PC-3 (cell line): Measurements from ENCODE around the gene ENDOV. TPM values are rescaled to one million over a fixed set of nuclear protein-coding genes. Genes with fewer than 3 reads are reported as not detected.

Experiments used
- ATAC-seq: fragments of 200-7000 bp; cut with Tn5 transposase; 2 replicates; pipeline ENCODE4 v1.9.1; 2020; ENCODE audit warnings: mild to moderate bottlenecking, moderate library complexity
- BruUV-seq: library from RNA; stranded (reverse); fragments of 400-500 nt; replicated peaks from 2 replicates; lab custom pipeline; 2021; lab: Mats Ljungman, UMichigan
- CTCF ChIA-PET: fragments of 300-600 bp; sonication (Branson Sonifier 250); formaldehyde crosslinking; loops from one replicate; lab custom pipeline; 2022; ENCODE audit warnings: antibody characterized with exemption; lab: Charles Lee
- POLR2A ChIA-PET: fragments of 300-600 bp; sonication (Branson Sonifier 250); formaldehyde crosslinking; loops from one replicate; lab custom pipeline; 2022; ENCODE audit warnings: antibody characterized with exemption; ENCODE audit not compliant: unreplicated experiment; lab: Charles Lee
- DNase-seq: peaks from one replicate; pipeline ENCODE4 v3.0.0-alpha.2; 2015
- H2AFZ ChIP-seq: fragments of 300-600 bp; sonication (generic); 2 replicates; pipeline ENCODE4 v1.6.0; 2016; ENCODE audit warnings: antibody characterized with exemption, low read length
- H3F3A ChIP-seq: fragments of 300-600 bp; sonication (generic); one replicate; pipeline ENCODE4 v1.6.0; 2017; ENCODE audit warnings: antibody characterized with exemption, low read length, control low read depth, mild to moderate bottlenecking; ENCODE audit not compliant: unreplicated experiment
- H3K27ac ChIP-seq: fragments of 300-600 bp; sonication (generic); 2 replicates; pipeline ENCODE4 v1.5.1; 2016; ENCODE audit warnings: mild to moderate bottlenecking, low read length
- H3K27me3 ChIP-seq: fragments of 300-600 bp; sonication (generic); 2 replicates; pipeline ENCODE4 v1.6.1; 2016; ENCODE audit warnings: low read length, mixed read lengths
- H3K36me3 ChIP-seq: fragments of 300-600 bp; sonication (generic); 2 replicates; pipeline ENCODE4 v1.6.1; 2016; ENCODE audit warnings: low read depth, mixed run types, low read length, mixed read lengths
- H3K4me1 ChIP-seq: fragments of 300-600 bp; sonication (generic); 2 replicates; pipeline ENCODE4 v1.5.1; 2016; ENCODE audit warnings: low read length; ENCODE audit not compliant: insufficient read depth
- H3K4me2 ChIP-seq: fragments of 300-600 bp; sonication (generic); 2 replicates; pipeline ENCODE4 v1.6.0; 2016; ENCODE audit warnings: low read length
- H3K4me3 ChIP-seq: fragments of 300-600 bp; sonication (generic); 2 replicates; pipeline ENCODE4 v1.5.1; 2016; ENCODE audit warnings: mild to moderate bottlenecking, low read length, mixed read lengths
- H3K79me2 ChIP-seq: fragments of 300-600 bp; sonication (generic); 2 replicates; pipeline ENCODE4 v1.6.1; 2017; ENCODE audit warnings: low read length, mixed read lengths
- H3K9ac ChIP-seq: fragments of 300-600 bp; sonication (generic); 2 replicates; pipeline ENCODE4 v1.6.0; 2016; ENCODE audit warnings: mild to moderate bottlenecking, low read length
- H3K9me2 ChIP-seq: fragments of 300-600 bp; sonication (generic); replicated peaks from 2 replicates; pipeline ENCODE4 v1.6.1; 2016; ENCODE audit warnings: mixed run types, low read length, mixed read lengths
- H3K9me3 ChIP-seq: fragments of 300-600 bp; sonication (generic); 2 replicates; pipeline ENCODE4 v1.6.1; 2016; ENCODE audit warnings: low read length, mixed read lengths
- H4K20me1 ChIP-seq: fragments of 300-600 bp; sonication (generic); 2 replicates; pipeline ENCODE4 v1.6.1; 2016; ENCODE audit warnings: low read length, mixed read lengths
- EZH2 ChIP-seq: fragments of 300-600 bp; sonication (generic); IDR thresholded peaks from one replicate; pipeline ENCODE4 v1.6.1; 2017; ENCODE audit warnings: antibody characterized with exemption, mild to moderate bottlenecking, low read length; ENCODE audit not compliant: unreplicated experiment
- EZH2phosphoT487 ChIP-seq: fragments of 300-600 bp; sonication (generic); IDR thresholded peaks from 2 replicates; pipeline ENCODE4 v1.6.1; 2018; ENCODE audit warnings: mild to moderate bottlenecking, antibody characterized with exemption, low read length, borderline replicate concordance
- intact Hi-C: fragments of 100-400 bp; cut with micrococcal nuclease; formaldehyde crosslinking; loops from 2 replicates; pipeline ENCODE4 v1.9.0; 2023
- total RNA-seq: library from RNA; depleted of rRNA; stranded (reverse); fragments of >200 nt; gene quantifications from 2 replicates; pipeline ENCODE4 v1.2.3, GENCODE V29; 2014
- TF ChIP-seq, protein P1 (sequence below): fragments of 300-600 bp; sonication (generic); conservative IDR thresholded peaks from 2 replicates; pipeline ENCODE4 v1.5.1; 2017; ENCODE audit warnings: antibody characterized with exemption, low read depth, mild to moderate bottlenecking, low read length

Gene ENDOV
- total RNA-seq, 1 experiment from 2014 or later = 57.9 TPM

DNA sequence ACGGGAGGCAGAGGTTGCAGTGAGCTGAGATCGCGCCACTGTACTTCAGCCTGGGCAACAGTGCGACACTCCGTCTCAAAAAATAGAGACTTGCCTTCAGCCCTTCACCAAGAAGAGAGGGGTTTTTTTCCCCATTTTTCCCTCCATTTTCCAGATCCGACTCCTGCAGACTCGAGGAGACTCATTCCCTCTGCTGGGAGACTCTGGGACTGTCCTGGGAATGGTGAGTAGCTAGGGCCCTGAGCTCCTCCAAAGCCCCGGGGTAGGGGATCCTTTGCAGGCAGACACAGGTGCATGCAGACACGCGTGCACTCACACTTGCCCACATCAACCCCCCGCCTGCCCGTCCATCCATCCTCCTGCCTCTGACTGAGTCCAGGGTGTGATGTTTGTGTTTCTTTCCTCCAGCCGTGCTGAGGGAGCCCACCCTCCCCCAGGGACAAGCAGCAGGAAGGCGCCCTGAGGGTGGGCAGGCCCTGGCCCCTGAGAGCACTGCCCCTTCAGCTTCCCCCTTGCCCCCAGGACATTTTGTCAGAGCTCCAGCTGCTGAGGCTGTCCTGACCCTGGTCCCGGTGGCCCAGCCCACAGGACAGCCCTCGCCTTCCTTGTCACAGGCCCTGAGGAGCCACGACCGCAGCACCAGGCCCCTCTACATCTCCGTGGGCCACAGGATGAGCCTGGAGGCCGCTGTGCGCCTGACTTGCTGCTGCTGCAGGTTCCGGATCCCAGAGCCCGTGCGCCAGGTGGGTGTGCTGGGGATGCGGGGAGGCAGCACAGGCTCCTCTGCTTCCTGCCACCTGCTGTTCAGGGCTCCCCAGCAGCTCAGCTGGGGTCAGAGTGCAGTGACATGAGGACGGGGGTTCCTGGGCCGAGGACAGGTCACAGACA, 10.2 kb downstream of the ENDOV start:
- Histone ChIP-seq H2AFZ (no peak overlapping the region), H3K9ac (no peak overlapping the region), H3K36me3 (no peaks in the 10 kb centered on the region; the same call in 1 of the 2 replicates), H3K27me3 (no peaks in the 10 kb centered on the region), H3F3A (no peaks in the 10 kb centered on the region), H3K9me2 (no peaks in the 10 kb centered on the region), H3K4me2 (no peak overlapping the region), H3K27ac (no peak overlapping the region), H3K79me2 (no peaks in the 10 kb centered on the region), H3K4me1 (no peaks in the 10 kb centered on the region; the same call in 1 of the 2 replicates), H3K4me3 (no peak overlapping the region), H3K9me3 (no peaks in the 10 kb centered on the region), H4K20me1 (no peaks in the 10 kb centered on the region)
- CTCF ChIA-PET = no interaction called here
- POLR2A ChIA-PET = no interaction called here
- intact Hi-C loops = loop anchor here (5.0 kb wide), 1 partner anchor 547 kb away; no protein-coding TSS in a partner anchor
- TF ChIP-seq EZH2 (no peak), EZH2phosphoT487 (no peak)
- TF ChIP-seq, protein P1, sequence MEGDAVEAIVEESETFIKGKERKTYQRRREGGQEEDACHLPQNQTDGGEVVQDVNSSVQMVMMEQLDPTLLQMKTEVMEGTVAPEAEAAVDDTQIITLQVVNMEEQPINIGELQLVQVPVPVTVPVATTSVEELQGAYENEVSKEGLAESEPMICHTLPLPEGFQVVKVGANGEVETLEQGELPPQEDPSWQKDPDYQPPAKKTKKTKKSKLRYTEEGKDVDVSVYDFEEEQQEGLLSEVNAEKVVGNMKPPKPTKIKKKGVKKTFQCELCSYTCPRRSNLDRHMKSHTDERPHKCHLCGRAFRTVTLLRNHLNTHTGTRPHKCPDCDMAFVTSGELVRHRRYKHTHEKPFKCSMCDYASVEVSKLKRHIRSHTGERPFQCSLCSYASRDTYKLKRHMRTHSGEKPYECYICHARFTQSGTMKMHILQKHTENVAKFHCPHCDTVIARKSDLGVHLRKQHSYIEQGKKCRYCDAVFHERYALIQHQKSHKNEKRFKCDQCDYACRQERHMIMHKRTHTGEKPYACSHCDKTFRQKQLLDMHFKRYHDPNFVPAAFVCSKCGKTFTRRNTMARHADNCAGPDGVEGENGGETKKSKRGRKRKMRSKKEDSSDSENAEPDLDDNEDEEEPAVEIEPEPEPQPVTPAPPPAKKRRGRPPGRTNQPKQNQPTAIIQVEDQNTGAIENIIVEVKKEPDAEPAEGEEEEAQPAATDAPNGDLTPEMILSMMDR = no peak
- DNase-seq (no peak), ATAC-seq (no peak)
- BruUV-seq = no TSS peak

DNA sequence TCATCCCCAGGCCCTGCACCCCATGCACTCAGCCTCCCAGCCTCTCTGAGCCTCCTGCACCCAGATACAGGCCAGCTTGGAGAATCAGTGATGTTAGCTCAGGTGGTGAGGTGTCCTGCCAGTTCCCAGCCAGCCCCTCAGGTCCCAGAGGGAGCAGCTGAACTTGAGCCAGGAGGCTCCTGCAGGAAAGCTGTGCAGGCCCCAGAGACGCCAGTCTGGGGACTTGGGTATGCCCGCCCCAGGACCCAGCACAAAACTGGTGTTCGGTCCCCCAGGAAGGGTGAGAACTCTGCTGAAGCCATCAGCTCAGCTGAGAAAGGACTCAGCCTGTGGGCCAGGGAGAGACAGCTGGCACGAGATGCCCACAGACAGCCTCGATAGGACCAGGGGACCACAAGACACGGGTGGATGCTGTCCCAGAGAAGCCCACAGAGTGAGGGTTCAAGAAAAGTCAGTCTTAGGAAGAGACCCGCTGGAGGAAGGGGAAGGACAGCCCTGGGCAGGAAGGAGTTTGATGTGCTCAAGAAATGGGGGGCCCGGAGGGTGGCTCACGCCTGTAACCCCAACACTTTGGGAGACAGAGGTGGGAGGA, 11.0 kb downstream of the ENDOV start:
- no peaks in the 10 kb centered on the region for H3K79me2 ChIP-seq
- no peaks in the 10 kb centered on the region for H3K9me3 ChIP-seq
- no peaks in the 10 kb centered on the region for H3F3A ChIP-seq
- no peak overlapping the region for H3K4me2 ChIP-seq
- no peak overlapping the region for H3K9ac ChIP-seq
- H3K4me1 ChIP-seq = no peaks in the 10 kb centered on the region; the same call in 1 of the 2 replicates
- ChIA-PET POLR2A (no interaction called here), CTCF (no interaction called here)
- H3K4me3 ChIP-seq = no peak overlapping the region
- no peaks in the 10 kb centered on the region for H3K9me2 ChIP-seq
- H4K20me1 ChIP-seq = no peaks in the 10 kb centered on the region
- H3K36me3 ChIP-seq = no peaks in the 10 kb centered on the region
- intact Hi-C loops = loop anchor here (5.0 kb wide), 1 partner anchor 546 kb away; no protein-coding TSS in a partner anchor
- no peak overlapping the region for H2AFZ ChIP-seq
- no TSS peak for BruUV-seq
- no peak for DNase-seq
- H3K27ac ChIP-seq = no peak overlapping the region
- TF ChIP-seq, protein P1 = no peak
- H3K27me3 ChIP-seq = no peaks in the 10 kb centered on the region
- ATAC-seq = no peak
